Osteoblast (primary cell): Measurements from ENCODE around the gene EHBP1. TPM values are rescaled to one million over a fixed set of nuclear protein-coding genes. Genes with fewer than 3 reads are reported as not detected.

Experiments used
- DNase-seq: peaks from one replicate; pipeline ENCODE4 v3.0.0; 2011; ENCODE audit warnings: low spot score, mixed read lengths; ENCODE audit not compliant: insufficient read length; ENCODE audit errors: missing footprints
- H2AFZ ChIP-seq: 2 replicates; pipeline ENCODE4 v1.6.0; 2011; ENCODE audit warnings: mild to moderate bottlenecking, low read length
- H3K27ac ChIP-seq: 2 replicates; pipeline ENCODE4 v1.5.1; 2011; ENCODE audit warnings: mild to moderate bottlenecking, low read depth, low read length, moderate library complexity
- H3K27me3 ChIP-seq: 2 replicates; pipeline ENCODE4 v1.6.0; 2012; ENCODE audit warnings: mild to moderate bottlenecking, control low read depth, inconsistent platforms, low read length, moderate library complexity; ENCODE audit not compliant: insufficient read depth
- H3K36me3 ChIP-seq: 2 replicates; pipeline ENCODE4 v1.5.1; 2011; ENCODE audit warnings: mild to moderate bottlenecking, low read length, control low read depth, moderate library complexity; ENCODE audit not compliant: insufficient read depth
- H3K4me1 ChIP-seq: 2 replicates; pipeline ENCODE4 v1.5.1; 2011; ENCODE audit warnings: mild to moderate bottlenecking, low read length, control low read depth, moderate library complexity; ENCODE audit not compliant: insufficient read depth
- H3K4me2 ChIP-seq: 2 replicates; pipeline ENCODE4 v1.6.0; 2011; ENCODE audit warnings: mild to moderate bottlenecking, low read length; ENCODE audit not compliant: insufficient read depth
- H3K4me3 ChIP-seq: fragments of 200-600 bp; sonication (generic); 3 replicates; pipeline ENCODE4 v1.5.1; 2012; ENCODE audit warnings: mild to moderate bottlenecking, low read length, inconsistent platforms; ENCODE audit not compliant: insufficient read depth
- H3K79me2 ChIP-seq: 2 replicates; pipeline ENCODE4 v1.6.0; 2012; ENCODE audit warnings: mild to moderate bottlenecking, low read length, control low read depth, inconsistent platforms; ENCODE audit not compliant: insufficient read depth
- H3K9me3 ChIP-seq: 2 replicates; pipeline ENCODE4 v1.5.1; 2011; ENCODE audit warnings: low read depth, low read length, control low read depth
- H4K20me1 ChIP-seq: 2 replicates; pipeline ENCODE4 v1.6.0; 2012; ENCODE audit warnings: mild to moderate bottlenecking, low read length, control low read depth; ENCODE audit not compliant: insufficient read depth
- total RNA-seq: library from RNA; depleted of rRNA; stranded (reverse); fragments of >200 nt; gene quantifications from 2 replicates; pipeline ENCODE4 v1.2.3, GENCODE V29; 2012
- TF ChIP-seq, protein P1 (sequence below): IDR thresholded peaks from 2 replicates; pipeline ENCODE4 v1.5.1; 2011; ENCODE audit warnings: mild to moderate bottlenecking, low read depth, low read length, moderate library complexity; ENCODE audit errors: extremely low read depth

The EHBP1 gene
- total RNA-seq, 1 donor, result 96.3 TPM

GRCh38 chr2:62858231-62858832 lies 152.8 kb downstream of the EHBP1 start:
- TF ChIP-seq, protein P1, sequence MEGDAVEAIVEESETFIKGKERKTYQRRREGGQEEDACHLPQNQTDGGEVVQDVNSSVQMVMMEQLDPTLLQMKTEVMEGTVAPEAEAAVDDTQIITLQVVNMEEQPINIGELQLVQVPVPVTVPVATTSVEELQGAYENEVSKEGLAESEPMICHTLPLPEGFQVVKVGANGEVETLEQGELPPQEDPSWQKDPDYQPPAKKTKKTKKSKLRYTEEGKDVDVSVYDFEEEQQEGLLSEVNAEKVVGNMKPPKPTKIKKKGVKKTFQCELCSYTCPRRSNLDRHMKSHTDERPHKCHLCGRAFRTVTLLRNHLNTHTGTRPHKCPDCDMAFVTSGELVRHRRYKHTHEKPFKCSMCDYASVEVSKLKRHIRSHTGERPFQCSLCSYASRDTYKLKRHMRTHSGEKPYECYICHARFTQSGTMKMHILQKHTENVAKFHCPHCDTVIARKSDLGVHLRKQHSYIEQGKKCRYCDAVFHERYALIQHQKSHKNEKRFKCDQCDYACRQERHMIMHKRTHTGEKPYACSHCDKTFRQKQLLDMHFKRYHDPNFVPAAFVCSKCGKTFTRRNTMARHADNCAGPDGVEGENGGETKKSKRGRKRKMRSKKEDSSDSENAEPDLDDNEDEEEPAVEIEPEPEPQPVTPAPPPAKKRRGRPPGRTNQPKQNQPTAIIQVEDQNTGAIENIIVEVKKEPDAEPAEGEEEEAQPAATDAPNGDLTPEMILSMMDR, result no peak
- H3K4me1 ChIP-seq, result no peaks in the 10 kb centered on the region
- H3K36me3 ChIP-seq, result peaks cover 31% of the 10 kb centered on the region

GRCh38 chr2:62868947-62869346 lies 163.4 kb downstream of the EHBP1 start:
- H4K20me1 ChIP-seq, result no peaks in the 10 kb centered on the region
- H3K79me2 ChIP-seq, result no peaks in the 10 kb centered on the region
- no peaks in the 10 kb centered on the region for H3K4me1 ChIP-seq
- no peak overlapping the region for H3K27ac ChIP-seq
- TF ChIP-seq, protein P1, result no peak
- no peak overlapping the region for H2AFZ ChIP-seq
- no peak for DNase-seq
- H3K4me3 ChIP-seq, result no peak overlapping the region
- H3K27me3 ChIP-seq, result no peaks in the 10 kb centered on the region
- no peaks in the 10 kb centered on the region for H3K9me3 ChIP-seq
- no peak overlapping the region for H3K4me2 ChIP-seq
- H3K36me3 ChIP-seq, result peaks cover 26% of the 10 kb centered on the region

More at GRCh38 chr2:62858231-62858832, 152.8 kb downstream of the EHBP1 start:
- no peaks in the 10 kb centered on the region for H3K27me3 ChIP-seq
- no peaks in the 10 kb centered on the region for H4K20me1 ChIP-seq
- no peak overlapping the region for H3K4me3 ChIP-seq
- DNase-seq, result no peak
- no peak overlapping the region for H2AFZ ChIP-seq
- no peaks in the 10 kb centered on the region for H3K9me3 ChIP-seq
- no peak overlapping the region for H3K27ac ChIP-seq
- no peak overlapping the region for H3K4me2 ChIP-seq
- H3K79me2 ChIP-seq, result no peaks in the 10 kb centered on the region

DNA sequence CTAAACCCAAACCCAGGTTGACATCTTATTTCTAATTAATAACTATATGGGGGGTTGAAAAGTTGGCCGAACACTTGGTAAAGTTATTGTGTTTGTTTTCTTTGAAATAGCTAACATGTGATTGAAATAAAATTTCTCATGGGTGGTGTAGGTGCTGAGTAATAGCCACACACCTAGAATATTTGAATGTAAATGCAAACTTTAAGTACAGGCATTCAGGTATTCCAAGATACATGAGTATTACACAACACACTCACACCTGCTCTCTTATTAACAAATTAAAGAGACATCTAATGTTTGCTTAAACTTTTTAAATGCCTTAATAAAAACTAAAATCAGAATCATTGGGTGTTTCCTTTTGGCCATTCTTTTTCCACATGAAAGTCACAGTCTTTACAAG lies 165.5 kb downstream of the EHBP1 start:
- no peaks in the 10 kb centered on the region for H3K9me3 ChIP-seq
- H3K4me2 ChIP-seq, result no peak overlapping the region
- no peaks in the 10 kb centered on the region for H3K4me1 ChIP-seq
- TF ChIP-seq, protein P1, result no peak
- no peak overlapping the region for H3K27ac ChIP-seq
- H3K79me2 ChIP-seq, result no peaks in the 10 kb centered on the region
- no peak overlapping the region for H2AFZ ChIP-seq
- H4K20me1 ChIP-seq, result no peaks in the 10 kb centered on the region
- no peak for DNase-seq
- H3K4me3 ChIP-seq, result no peak overlapping the region
- H3K27me3 ChIP-seq, result no peaks in the 10 kb centered on the region
- H3K36me3 ChIP-seq, result peaks cover 32% of the 10 kb centered on the region

DNA sequence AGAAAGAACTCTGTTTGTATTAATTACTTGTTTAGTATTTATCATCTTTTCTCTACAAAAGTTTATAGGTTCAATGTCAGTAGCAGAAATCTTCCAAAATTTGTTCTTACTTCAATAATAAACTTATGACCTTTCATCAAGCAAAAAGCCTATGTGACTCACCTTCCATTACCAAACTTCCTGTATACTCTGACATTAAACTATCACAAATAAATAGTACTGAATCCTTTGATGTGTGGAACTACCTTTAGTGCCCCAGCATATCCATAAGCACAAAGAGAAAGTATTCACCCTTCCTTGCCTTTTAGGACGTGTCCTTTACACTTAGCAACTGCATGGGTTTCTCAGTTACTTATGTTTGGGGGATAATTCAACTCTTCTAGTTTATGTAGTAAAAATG lies 166.0 kb downstream of the EHBP1 start:
- no peaks in the 10 kb centered on the region for H3K9me3 ChIP-seq
- H3K79me2 ChIP-seq, result no peaks in the 10 kb centered on the region
- no peaks in the 10 kb centered on the region for H3K4me1 ChIP-seq
- H3K27me3 ChIP-seq, result no peaks in the 10 kb centered on the region
- H3K27ac ChIP-seq, result no peak overlapping the region
- H3K4me3 ChIP-seq, result no peak overlapping the region
- TF ChIP-seq, protein P1, result no peak
- no peak for DNase-seq
- H4K20me1 ChIP-seq, result no peaks in the 10 kb centered on the region
- peaks cover 31% of the 10 kb centered on the region for H3K36me3 ChIP-seq
- no peak overlapping the region for H2AFZ ChIP-seq
- H3K4me2 ChIP-seq, result no peak overlapping the region
